Lower leg skin (tissue), 4 donors: ENCODE results near the gene NTNG1. TPM values are rescaled to one million over a fixed set of nuclear protein-coding genes. Genes with fewer than 3 reads are reported as not detected.

Source experiments
- DNase-seq, 2 donors: peaks; one replicate each; pipeline ENCODE4 v3.0.0-alpha.2; 2019; ENCODE audit warnings: low spot score in 2 of 2
- H3K4me3 ChIP-seq: fragments of 200-600 bp; sonication (generic); 2 replicates; pipeline ENCODE4 v1.5.1; 2017; ENCODE audit warnings: mild to moderate bottlenecking, low read depth; ENCODE audit not compliant: poor library complexity, severe bottlenecking
- CTCF ChIP-seq, 3 donors: fragments of 450-650 bp; IDR thresholded peaks; one replicate each; pipeline ENCODE4 v1.5.1; 2016; ENCODE audit warnings: antibody characterized with exemption in 3 of 3, mild to moderate bottlenecking in 3 of 3, moderate library complexity in 2 of 3
- POLR2A ChIP-seq, 2 donors: fragments of 450-650 bp; IDR thresholded peaks; one replicate each; pipeline ENCODE4 v1.6.1; 2016 to 2017; ENCODE audit warnings: antibody characterized with exemption in 2 of 2, mild to moderate bottlenecking in 1 of 2, moderate library complexity in 1 of 2
- WGBS, 2 donors: methylation state at CpG; one replicate each; pipeline ENCODE4 v1.1.5; 2018; 5-methylcytosine and 5-hydroxymethylcytosine counted together
- intact Hi-C: fragments of 100-400 bp; cut with DNase I; formaldehyde crosslinking; loops from one replicate; pipeline ENCODE4 v1.15.0; 2023; ENCODE audit warnings: low total_unique reads
- total RNA-seq, 4 donors: library from RNA; depleted of rRNA; stranded (reverse); fragments of >200 nt; gene quantifications; one replicate each; pipeline ENCODE4 v1.1.0, GENCODE V29; 2016

NTNG1 gene
- total RNA-seq, 4 donors from 2014 or later, result 2.6 to 8.1 (median 3.4) TPM

DNA sequence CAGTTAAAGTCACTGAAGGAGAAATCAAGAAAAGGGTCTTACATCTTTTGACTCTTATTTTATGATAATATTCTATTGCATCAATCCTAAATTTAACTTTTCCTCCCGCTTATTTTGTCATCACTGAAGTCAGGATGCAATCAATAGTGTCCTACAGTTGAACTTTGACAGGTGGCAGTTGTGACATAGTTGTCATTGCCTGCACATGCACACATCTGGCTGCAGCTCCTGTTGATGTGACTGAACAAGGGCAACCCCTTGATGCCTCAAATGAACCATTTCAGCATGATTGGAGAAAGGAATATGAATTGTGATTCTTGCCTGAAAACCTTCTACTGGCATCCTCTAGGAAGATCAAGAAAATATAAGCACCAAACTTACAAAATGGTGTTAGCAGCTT lies 157.7 kb downstream of the NTNG1 start:
- TF ChIP-seq POLR2A (IDR thresholded peaks at IDR 0.05), result no peak
- DNase-seq, result no peak
- intact Hi-C loops, result no loop called here
- H3K4me3 ChIP-seq, result no peak overlapping the region
- WGBS, 2 donors, result 0 to 56% methylated on average over 1 of the region's 1 CpG

DNA sequence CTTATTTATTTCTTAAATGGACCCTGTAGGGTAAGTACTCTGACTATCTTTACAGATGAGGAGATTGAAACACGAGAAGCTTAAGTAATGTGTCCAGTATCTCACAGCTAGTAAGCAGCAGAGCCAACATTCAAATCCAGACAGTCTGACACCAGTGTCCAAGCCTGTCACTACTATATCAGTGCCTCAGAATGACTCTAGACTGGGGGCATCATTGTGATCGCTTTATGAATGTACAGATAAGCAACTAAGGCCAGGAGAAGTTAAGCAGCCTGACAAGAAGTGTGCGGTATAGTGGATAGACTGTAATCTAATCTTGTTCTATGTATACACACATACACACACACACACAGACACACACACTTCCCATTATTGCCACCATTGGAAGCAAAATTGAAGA lies 158.7 kb downstream of the NTNG1 start:
- no peak for DNase-seq
- WGBS, 2 donors, result 89 to 93% methylated on average over 3 of the region's 3 CpGs
- intact Hi-C loops, result no loop called here
- no peak overlapping the region for H3K4me3 ChIP-seq
- TF ChIP-seq CTCF (IDR thresholded peaks at IDR 0.05) (no peak), POLR2A (IDR thresholded peaks at IDR 0.05) (no peak)

- TF ChIP-seq POLR2A (IDR thresholded peaks at IDR 0.05) (no peak), CTCF (IDR thresholded peaks at IDR 0.05) (no peak)
- 83 to 86% methylated on average over 1 of the region's 1 CpG for WGBS, 2 donors
- intact Hi-C loops, result no loop called here
- H3K4me3 ChIP-seq, result no peak overlapping the region
- DNase-seq, result no peak
Observed at GRCh38 chr1:107309962-107310361, 169.1 kb downstream of the NTNG1 start.

DNA sequence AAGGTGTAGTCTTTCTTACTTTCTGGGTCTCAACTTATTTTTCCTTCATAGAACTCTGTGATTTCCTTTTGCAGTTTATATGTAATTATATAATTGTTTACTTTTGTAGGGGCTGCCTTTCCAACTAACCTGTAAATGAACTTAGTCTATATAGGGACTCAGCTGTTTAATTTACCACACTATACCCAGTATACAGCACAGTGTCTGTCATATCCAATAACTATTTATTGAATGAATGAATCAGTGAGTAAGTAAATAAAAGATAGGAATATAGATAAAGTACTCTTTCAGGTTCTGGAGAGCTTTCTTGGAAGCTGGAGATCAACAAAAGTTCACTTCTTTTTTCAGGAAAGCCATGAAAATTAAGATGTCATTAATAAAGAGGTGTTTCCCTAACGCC lies 174.8 kb downstream of the NTNG1 start:
- no peak for DNase-seq
- no peak for TF ChIP-seq POLR2A (IDR thresholded peaks at IDR 0.05)
- no peak for TF ChIP-seq CTCF (IDR thresholded peaks at IDR 0.05)
- intact Hi-C loops, result no loop called here
- no peak overlapping the region for H3K4me3 ChIP-seq
- WGBS, 2 donors, result 0 to 82% methylated on average over 1 of the region's 1 CpG

GRCh38 chr1:107318932-107319331 lies 178.1 kb downstream of the NTNG1 start:
- 89 to 100% methylated on average over 2 of the region's 2 CpGs for WGBS, 2 donors
- intact Hi-C loops, result no loop called here

GRCh38 chr1:107323784-107324183 lies 182.9 kb downstream of the NTNG1 start:
- H3K4me3 ChIP-seq, result no peak overlapping the region
- DNase-seq, result no peak
- 41% methylated on average over 3 of the region's 3 CpGs for WGBS, 2 donors
- no peak for TF ChIP-seq CTCF (IDR thresholded peaks at IDR 0.05)
- no peak for TF ChIP-seq POLR2A (IDR thresholded peaks at IDR 0.05)
- intact Hi-C loops, result no loop called here

More at GRCh38 chr1:107318932-107319331, 178.1 kb downstream of the NTNG1 start:
- no peak for DNase-seq
- TF ChIP-seq CTCF (IDR thresholded peaks at IDR 0.05) (no peak), POLR2A (IDR thresholded peaks at IDR 0.05) (no peak)
- H3K4me3 ChIP-seq, result no peak overlapping the region
